VCaP (cell line): Measurements from ENCODE around the gene ROCK1.
"Not testable (repeated sequence)": the region's sequence is repeated elsewhere in the genome, so short reads cannot be mapped to it uniquely, and the experiment has no call there.

Experiments used
- H3K27ac ChIP-seq: fragments of 450-650 bp; 2 replicates; pipeline ENCODE4 v1.5.1; 2017
- CTCF ChIP-seq: fragments of 450-650 bp; conservative IDR thresholded peaks from 2 replicates; pipeline ENCODE4 v1.5.1; 2017; ENCODE audit warnings: mild to moderate bottlenecking, moderate library complexity

The ROCK1 gene

GRCh38 chr18:21052385-21052784 is 59.2 kb downstream of the ROCK1 start:
- no peak for TF ChIP-seq CTCF
- H3K27ac ChIP-seq, result no peak overlapping the region

GRCh38 chr18:21051620-21052019 is 60.0 kb downstream of the ROCK1 start:
- 0 out of 2 replicates have a peak overlapping the region, but pooled peaks have one; percentile 18 for H3K27ac ChIP-seq
- no peak for TF ChIP-seq CTCF

GRCh38 chr18:21049306-21049705 is 62.3 kb downstream of the ROCK1 start:
- no peak for TF ChIP-seq CTCF

GRCh38 chr18:21047126-21047525 is 64.5 kb downstream of the ROCK1 start:
- H3K27ac ChIP-seq, result no peak overlapping the region
- TF ChIP-seq CTCF, result no peak

More at GRCh38 chr18:21049306-21049705, 62.3 kb downstream of the ROCK1 start:
- H3K27ac ChIP-seq, result no peak overlapping the region

GRCh38 chr18:21040466-21040865 is 71.1 kb downstream of the ROCK1 start:
- TF ChIP-seq CTCF, result no peak
- no peak overlapping the region for H3K27ac ChIP-seq

GRCh38 chr18:21038201-21038600 is 73.4 kb downstream of the ROCK1 start:
- no peak overlapping the region for H3K27ac ChIP-seq
- TF ChIP-seq CTCF, result no peak

GRCh38 chr18:21031845-21032244 is 79.8 kb downstream of the ROCK1 start:
- TF ChIP-seq CTCF, result no peak
- H3K27ac ChIP-seq, result no peak overlapping the region

- not testable (repeated sequence) for H3K27ac ChIP-seq
These were observed 93.4 kb downstream of the ROCK1 start for GRCh38 chr18:21018257-21018656.
